ENCODE data around the gene PCMTD2. TPM values are rescaled to one million over a fixed set of nuclear protein-coding genes. Genes with fewer than 3 reads are reported as not detected.
A peak's percentile ranks its signal among the peaks of the same experiment; 100 is the strongest.
"Not testable (repeated sequence)": the region's sequence is repeated elsewhere in the genome, so short reads cannot be mapped to it uniquely, and the experiment has no call there.

The PCMTD2 gene
- total and polyA plus RNA-seq, 2 of the 13 experiments (the other 11 are each of a cell fraction or from before 2014, with no cell fraction given), result 47.0 to 76.9 TPM

GRCh38 chr20:64234291-64234791 is 21.2 kb upstream of the PCMTD2 start (continued):
- TF ChIP-seq ZBTB34 (CRISPR knock-in tag; IDR thresholded peaks at IDR 0.05) (peak; percentile 95), REST (IDR thresholded peaks at IDR 0.05; ENCODE audit: borderline replicate concordance in 1 of 2, low read depth in 1 of 2, low read length in 2 of 2) (no peak), MIXL1 (CRISPR knock-in tag; IDR thresholded peaks at IDR 0.05) (no peak)

GRCh38 chr20:64234921-64235565 is 20.5 kb upstream of the PCMTD2 start:
- BruUV-seq (replicated peaks); H3K27ac ChIP-seq (ENCODE audit: extremely low read length, insufficient read depth, low read length); H3K4me2 ChIP-seq (ENCODE audit: low read depth, low read length); DNase-seq (ENCODE audit: low spot score); H3K79me2 ChIP-seq (ENCODE audit: insufficient read depth, low read length); H3K4me3 ChIP-seq (replicated peaks in 1 of 3; ENCODE audit: insufficient read depth in 1 of 3, low read depth in 2 of 3, low read length in 3 of 3); FAIRE-seq; H3K9ac ChIP-seq (ENCODE audit: insufficient read depth, low read depth, low read length); ATAC-seq; in situ Hi-C loops (cut with HindIII; ENCODE audit: extremely low pct_ligation_motif_present, low pct_unique_long_range_greater_than_20kb); CTCF ChIA-PET (ENCODE audit: low intra/inter-chr PET ratio, low total read pairs); H3K27me3 ChIP-seq (ENCODE audit: control insufficient read depth in 1 of 2, insufficient read depth in 2 of 2, low read length in 2 of 2); H3K36me3 ChIP-seq (replicated peaks in 1 of 2; ENCODE audit: control insufficient read depth in 1 of 2, insufficient read depth in 2 of 2, low read length in 2 of 2); H4K20me1 ChIP-seq (ENCODE audit: insufficient read depth, low read length); intact Hi-C loops (cut with micrococcal nuclease; ENCODE audit: unreplicated experiment); H3K9me3 ChIP-seq (ENCODE audit: low read length); H2AFZ ChIP-seq (ENCODE audit: low read length); TF ChIP-seq HNF1A (IDR thresholded peaks at IDR 0.05; ENCODE audit: low read depth); ATF7 (IDR thresholded peaks at IDR 0.05): not testable (repeated sequence)
- POLR2A ChIA-PET, result interaction anchor here (1.3 to 1.6 kb wide), 3 partner anchors 8 to 21 kb away, joined by 6 to 16 read pairs (median 6); partner anchors contain the start of gene PCMTD2
- peaks cover 70% of the 10 kb centered on the region for H3K4me1 ChIP-seq (ENCODE audit: insufficient read depth, low read length)
- WGBS (ENCODE audit: low lambda C conversion rate), result 98% methylated on average over 5 of the region's 17 CpGs
- TF ChIP-seq ZNF691 (CRISPR knock-in tag; IDR thresholded peaks at IDR 0.05; ENCODE audit: borderline replicate concordance, low read depth) (0 out of 2 replicates have a peak, but pooled peaks have one; percentile 7), CHD4 (IDR thresholded peaks at IDR 0.05; ENCODE audit: borderline replicate concordance, low read length) (0 out of 2 replicates have a peak, but pooled peaks have one; percentile 18), HNF1A (CRISPR knock-in tag; IDR thresholded peaks at IDR 0.05; ENCODE audit: borderline replicate concordance) (peak; percentile 3; the same call in 1 of the 2 replicates), HES4 (CRISPR knock-in tag; IDR thresholded peaks at IDR 0.05; ENCODE audit: borderline replicate concordance) (0 out of 2 replicates have a peak, but pooled peaks have one; percentile 35), ZNF616 (CRISPR knock-in tag; IDR thresholded peaks at IDR 0.05; ENCODE audit: low read depth) (0 out of 2 replicates have a peak, but pooled peaks have one; percentile 23), ATF7 (CRISPR knock-in tag; IDR thresholded peaks at IDR 0.05) (0 out of 2 replicates have a peak, but pooled peaks have one; percentile 3)
